HG03066 (cell line): ENCODE measurements around the gene GALK2.
A peak's percentile ranks its signal among the peaks of the same experiment; 100 is the strongest.

Source experiments
- ATAC-seq: cut with Tn5 transposase; IDR thresholded peaks from one replicate; pipeline ENCODE4 v1.9.1; 2021; ENCODE audit warnings: low read depth; ENCODE audit not compliant: unreplicated experiment

The GALK2 gene

DNA sequence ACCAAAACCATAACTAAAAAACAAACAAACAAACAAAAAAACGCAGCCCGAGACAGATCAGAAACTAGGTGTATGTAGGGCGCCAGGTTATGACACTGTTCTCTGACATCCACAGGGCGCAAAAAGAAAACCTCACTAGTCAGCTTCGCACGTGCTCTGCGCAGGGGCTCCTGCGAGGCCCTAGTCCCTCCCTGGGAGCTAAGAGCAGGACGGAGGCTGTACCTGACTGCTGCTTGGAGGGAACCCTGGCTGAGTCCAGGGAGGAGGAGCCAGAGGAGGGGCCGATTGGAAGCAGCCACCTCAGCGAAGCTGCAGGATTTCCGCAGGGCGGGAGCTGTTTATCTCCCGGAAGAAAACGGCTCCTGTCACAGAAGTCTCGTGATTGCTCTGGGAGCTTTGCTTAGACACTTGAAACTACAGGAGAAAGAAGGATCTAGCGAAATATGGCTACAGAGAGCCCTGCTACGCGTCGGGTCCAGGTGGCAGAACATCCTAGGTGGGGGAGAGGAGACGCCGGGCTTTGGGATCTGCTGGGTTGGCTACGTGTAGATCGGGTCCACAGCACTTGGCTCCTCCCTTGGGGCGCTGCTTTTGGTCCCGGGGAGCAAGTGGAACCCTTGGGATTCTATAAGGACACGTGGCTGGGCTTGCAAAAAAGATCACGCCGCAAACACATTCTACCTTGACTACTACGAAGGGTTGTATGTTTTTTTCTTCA, at the start of gene GALK2:
GALK2 (plus strand) TSS at position 368 of the 718 bp plus-strand sequence; CDS start at position 444, 76 bp downstream.
- peak; percentile 94 for ATAC-seq

DNA sequence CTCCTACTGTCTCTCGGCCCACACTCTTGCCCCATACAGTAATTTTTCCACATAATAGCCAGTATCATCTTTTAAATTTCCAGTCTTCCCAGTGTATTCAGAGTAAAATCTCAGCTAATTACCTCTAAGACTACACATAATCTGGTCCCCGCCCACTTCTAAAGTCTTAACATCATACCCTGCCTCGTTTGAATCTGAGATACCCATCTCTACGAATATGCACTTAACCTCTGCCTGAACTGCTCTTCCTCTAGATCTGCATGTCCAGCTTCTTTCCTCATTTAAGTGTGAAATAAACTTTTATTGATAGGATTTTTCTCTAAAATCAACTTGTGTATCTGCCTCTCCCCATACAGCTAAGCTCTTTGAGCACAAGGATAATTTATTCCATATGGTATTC, 49.2 kb upstream of the GALK2 start:
- no peak for ATAC-seq

DNA sequence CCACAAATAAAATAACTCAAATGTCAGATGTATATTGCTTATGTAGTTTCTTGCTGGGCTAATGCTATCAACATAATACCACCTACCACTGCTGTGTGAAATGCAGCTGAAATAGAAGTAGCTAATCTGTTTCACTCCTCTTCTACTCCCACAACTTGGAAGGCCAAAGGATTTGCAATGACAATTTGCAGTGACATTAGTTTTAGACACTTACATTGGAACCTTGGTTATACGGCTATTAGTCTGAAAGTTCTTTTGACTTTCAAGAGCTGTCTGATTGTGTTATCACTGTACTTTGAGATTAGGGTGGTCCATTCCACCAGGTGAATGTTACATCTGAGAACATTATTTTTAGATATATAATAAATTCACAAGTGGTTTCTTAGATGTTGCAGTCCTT, 48.1 kb upstream of the GALK2 start:
- no peak for ATAC-seq

DNA sequence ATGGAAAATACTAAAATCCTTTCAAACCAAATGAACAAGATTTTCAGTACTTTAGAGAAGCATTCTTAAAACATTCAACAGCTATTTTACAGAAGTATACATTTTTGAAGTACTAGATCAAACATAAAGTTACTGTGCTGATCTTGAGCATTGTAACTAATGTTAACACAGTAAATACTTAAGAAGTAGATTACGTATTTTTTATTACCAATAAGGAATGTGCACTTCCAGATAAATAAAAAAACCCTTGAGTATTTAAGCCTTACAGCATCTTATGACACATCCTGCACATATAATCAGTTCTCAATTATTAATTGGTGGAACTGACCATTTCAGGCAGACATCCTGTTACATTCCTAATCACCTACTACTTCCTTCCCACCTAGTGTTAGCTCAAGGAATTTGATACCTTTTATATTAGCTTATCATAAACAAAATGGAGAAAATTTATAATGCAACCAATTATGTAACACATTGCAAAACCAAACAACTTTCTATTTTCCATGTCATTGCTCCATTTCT, 47.4 kb upstream of the GALK2 start:
- ATAC-seq = no peak

DNA sequence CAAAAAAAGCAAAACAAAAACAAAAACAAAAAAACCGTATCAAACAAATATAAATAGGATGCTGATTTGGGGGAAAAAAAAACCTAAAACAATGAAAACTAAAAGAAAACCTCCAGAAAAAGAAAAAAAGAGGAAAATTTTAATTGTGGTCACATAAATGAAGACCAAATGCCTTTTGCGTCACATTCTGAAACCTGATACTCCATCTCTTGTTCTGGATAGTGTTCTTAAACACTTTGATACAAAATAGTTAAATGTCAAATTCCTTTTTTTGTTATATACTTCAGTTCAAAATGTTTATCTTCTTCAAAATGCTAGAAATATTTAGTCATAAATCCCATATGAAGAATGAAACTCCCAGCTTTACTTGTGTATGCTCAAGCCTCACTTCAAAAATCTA, 45.7 kb upstream of the GALK2 start:
- ATAC-seq = no peak

DNA sequence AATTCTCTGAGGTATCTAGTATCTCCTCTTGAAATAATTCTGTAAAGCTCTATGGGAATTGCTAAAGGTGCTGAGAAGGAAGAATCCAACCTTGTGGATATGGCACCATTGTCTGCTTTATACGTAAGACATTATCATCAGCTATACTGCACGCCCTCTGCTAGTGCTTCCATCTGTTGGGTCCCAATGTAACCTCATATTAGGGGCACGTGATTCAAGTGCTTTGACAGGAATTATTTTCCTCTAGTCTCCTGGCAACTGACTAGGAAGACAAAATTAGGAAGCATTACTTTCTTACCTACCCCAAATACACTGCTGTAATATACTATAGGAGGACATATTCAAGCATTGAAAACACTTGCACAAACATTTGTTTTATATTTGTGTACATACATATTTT, 38.6 kb upstream of the GALK2 start:
- ATAC-seq = no peak

DNA sequence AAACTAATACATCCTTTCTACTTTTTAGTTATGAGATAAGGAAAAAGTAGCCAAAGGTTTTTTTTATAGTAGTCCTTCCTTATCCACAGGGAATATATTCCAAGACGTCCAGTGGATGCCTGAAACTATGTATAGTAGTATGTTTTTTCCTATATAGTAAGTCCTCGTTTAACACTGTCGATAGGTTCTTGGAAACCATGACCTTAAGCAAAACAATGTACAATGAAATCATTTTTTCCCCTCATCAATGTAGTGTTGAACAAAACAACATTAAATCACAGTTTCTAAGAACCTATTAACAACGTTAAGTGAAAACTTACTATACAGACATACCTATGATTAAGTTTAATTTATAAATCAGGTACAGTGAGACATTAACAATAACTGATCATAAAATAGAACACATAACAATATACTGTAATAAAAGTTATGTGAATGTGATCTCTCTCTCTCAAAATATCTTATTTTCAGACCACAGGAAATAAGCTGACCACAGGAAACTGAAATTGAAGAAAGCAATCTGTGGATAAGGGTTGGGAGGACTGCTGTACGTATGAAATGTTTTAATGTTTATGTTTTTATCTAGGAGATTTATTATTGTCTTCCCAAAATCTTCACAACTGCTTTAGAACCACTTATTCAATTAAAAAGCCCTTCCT, 35.2 kb upstream of the GALK2 start:
- ATAC-seq = no peak

DNA sequence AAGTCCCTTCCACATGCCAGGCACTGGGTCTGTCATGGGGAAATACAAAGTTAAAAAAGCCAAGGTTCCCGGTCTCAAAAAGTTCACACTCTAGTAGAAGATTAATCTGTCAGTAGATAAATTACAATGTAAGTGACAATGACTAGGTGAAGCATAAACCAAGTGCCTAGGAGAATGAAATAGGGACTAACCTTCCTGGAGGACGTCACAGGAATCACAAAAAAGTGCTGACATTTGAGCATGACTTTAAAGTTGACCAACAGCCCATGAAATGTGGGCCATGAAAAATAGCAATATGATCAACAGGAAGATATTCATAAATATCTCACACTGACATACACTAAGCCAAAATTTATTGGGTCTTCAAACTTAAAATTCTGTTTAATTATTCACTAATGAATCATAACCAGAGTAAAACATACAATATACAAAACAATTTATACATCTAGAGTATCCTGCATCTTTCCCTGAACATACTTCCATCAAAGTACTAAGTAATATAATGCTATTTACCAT, 34.6 kb upstream of the GALK2 start:
- no peak for ATAC-seq

DNA sequence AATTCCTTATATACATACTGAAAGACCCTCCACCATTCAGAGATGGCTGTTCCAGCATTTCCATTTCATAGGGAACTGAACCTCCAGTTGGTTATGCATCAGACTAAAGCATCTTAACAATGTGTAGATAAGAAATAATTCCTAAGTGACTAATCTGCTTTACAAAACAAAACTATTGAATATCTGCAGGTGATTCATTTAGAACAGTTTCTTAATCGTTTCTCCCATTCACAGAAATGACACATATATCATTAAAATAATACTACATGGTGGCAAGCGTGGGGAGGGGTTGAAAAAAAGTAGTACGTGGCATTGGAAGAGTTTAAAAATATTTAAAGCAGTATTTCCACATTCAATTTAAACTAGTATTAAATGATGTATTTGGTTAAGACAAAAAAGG, 34.1 kb upstream of the GALK2 start:
- no peak for ATAC-seq

DNA sequence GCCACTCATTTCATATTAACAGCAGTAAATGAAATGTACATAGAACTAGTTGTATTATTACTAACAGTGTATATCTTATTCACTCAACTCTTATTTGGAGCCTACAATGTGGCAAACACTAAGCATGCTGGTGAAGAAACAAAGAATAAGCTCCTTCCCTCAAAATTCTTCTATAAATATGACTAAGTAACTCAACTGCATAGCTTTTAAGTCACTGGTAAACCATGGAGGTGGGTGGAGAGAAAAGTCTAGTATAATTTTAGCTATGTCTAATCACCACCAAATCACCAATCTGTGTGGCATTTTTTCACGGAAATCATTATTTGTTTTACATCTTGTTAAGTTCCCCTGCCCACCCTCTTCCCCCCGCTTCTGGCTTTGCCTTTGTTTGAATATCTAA, 32.2 kb upstream of the GALK2 start:
- ATAC-seq = no peak

DNA sequence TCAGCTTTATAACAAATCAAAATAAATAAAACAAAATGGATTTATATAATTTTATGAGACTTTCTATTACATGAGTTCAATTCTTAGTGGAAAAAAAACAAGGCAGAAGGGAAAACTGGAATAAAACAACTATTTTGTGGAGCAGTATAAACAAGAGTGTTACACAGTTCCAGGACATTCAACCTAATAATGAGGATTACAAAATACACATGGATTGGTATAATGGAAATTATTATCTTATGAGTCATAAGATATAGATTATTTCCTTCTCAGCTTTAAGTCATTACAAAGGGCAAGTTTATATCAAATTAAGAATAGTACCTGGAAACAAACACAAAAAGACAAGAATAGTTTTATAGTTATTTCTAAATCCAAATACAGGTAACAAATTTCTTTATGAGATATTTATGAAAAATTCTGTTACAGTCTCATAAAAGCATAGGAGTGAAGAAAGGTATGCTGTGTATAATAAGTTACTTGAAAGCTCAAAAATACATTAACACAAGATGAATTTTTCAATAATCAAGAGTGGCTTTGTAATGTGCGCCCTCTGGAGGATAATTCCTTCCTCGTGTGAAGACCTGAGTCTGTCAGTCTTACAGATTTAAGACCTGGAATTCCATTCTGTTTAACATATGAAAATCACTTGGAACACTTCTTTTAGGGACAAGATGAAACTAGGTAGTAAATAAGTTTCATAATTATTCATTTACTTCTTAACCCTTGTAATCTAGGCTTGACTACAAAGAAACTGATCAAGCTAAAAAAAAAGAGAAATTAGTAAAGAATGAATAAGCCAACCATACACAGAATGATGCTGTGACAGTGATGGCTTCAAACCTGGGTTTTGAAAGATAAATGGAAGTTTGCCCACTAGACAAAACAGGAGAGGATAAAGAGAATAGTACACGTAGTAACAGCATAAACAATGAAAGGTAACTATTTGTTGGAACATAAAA, 24.1 kb upstream of the GALK2 start:
- no peak for ATAC-seq

DNA sequence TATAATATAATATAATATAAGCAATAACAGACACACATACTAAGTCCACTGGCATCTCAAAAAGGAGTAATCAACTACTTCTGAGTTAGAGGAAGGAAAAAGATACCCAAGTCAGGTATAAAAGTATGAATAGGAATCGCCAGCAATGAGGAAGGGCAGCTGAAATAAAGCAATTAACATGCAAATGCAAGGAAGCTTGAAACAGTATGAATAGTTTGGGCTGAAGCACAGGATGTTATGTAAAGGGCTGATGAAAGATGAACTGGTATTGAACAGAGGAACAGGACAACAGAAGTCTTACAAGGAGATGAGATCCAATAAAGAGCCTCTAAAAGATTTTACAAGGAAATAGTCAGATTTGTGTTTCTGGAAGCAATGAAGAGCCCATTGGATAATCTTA, 21.7 kb upstream of the GALK2 start:
- ATAC-seq = no peak

DNA sequence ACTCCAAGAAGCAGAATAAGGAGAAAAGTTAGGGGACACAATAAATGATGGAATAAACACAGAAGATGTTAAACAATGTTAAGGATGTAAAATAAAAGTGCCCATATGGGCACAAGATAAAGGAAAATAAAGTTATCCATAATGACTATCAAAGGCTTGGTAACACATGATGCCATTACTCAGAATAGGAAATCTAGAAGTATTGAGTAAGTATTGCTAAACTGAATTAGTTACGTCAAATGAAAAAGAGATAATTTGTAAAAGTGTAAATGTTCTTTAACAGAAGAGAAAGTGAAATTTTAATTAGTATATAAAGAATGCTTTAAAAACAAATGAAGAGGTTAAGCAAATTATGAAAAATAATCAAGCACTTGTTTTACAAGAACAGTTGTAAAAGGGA, 21.3 kb upstream of the GALK2 start:
- ATAC-seq = no peak

DNA sequence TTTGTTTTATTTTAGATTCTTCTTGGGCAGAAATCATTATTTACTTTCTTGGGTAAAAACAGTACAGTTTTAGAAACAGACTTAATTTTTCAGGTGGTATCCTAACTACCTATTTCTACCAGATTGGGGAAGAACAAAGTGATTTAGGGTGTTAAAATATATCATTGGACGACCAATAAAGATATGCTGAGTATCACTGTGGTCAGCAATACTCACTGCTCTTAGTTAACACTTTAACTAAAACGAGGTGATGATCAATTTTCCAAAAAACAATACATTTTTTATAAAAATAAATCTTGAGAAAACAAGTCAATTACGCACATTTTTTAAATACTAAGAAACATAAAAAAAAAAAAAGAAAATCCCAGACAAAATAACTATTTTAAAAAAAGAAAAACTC, 18.2 kb upstream of the GALK2 start:
- ATAC-seq = no peak

DNA sequence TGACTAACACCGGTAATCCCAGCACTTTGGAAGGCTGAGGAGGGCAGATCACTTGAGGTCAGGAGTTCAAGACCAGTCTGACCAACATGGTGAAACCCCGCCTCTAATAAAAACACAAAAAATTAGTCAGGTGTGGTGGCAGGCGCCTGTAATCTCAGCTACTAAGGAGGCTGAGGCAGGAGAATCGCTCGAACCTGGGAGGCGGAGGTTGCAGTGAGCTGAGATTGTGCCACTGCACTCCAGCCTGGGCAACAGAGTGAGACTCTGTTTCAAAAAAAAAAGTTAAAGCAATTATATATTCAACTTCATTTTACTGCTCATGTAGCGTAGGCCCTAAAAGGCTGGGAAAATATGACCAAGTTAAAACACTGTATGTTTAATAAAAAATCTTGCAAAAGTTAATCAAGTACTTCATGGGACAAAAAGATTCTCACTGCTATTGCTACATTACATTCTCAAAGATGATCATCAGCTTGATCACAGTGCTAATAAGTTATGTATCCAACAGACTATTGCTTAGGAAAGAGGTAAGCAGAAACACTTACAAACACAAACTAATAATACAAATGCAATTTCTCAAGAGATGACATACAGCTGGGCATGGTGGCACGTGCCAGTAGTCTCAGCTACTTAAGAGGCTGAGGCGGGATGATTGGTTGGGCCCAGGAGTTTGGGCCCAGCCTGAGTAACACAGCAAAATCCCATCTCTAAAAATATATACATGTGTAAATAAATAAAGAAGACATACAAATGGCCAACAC, 17.3 kb upstream of the GALK2 start:
- no peak for ATAC-seq

DNA sequence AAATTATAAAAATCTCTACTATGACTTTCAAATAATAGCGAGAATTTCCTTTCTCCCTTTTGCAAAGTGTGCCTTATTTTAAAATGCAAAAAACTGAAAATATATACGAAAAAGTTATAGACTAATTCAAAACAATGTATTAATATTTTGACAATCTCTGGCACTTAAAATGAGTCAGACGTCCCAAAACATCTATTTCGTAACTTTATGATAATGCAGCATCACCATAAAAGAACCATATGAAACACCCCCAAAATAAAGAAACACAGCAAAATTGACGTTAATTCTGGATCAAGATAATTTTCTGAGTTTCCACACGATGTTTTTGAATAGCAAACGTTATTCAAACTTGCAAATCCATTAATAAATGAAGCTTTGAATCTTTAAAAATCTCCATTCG, 15.7 kb upstream of the GALK2 start:
- no peak for ATAC-seq

DNA sequence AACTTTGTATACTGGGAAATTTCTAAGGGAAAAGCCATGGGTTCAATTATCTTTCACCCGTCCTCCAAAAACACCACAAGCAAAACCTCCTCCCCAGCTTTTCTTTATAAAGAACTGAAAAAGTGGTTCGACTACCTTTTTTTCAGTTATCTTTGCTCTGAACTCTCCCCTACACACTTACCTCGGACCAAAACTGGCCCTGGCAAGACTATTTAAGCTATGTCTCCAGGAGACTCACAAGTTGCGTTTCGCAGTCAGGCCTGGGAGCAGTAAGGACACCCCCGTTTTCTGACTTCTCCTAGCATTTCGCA, 15.3 kb upstream of the GALK2 start:
- peak; percentile 2 for ATAC-seq

DNA sequence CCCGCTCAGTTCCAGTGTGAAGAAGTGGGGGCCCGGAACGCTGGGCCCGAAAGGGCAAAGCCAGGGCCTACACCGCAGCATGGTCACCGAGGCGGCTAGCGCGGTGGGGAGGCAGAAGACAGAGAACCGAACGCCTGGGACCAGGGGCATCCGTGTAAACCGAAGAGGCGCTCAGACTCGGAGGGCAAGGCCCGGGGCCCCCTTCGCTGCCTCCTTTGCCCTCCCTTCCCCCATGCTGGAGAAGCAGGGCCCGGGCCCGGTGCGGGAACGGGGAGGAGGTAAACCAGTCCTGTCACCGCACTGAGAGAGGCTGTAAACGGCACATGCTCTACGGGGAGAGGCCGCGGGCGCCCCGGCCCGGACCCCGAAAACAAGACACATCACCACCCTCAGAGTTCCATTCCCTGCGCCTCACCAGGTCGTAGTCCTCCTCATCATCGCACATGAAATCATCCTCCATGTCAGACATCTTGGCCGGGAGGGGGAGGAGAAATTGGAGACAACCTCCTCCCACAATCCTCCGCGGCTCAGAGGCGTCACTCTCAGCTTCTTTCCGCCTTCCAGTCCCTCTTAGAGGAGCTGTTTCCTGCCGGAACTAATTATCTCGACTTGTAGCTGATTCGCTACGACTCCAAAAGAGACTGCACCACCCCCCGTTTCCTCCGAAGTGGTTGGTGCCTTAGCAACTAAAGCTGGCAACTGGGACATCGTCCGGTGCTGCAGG, 14.8 kb upstream of the GALK2 start, which contains the start of gene COPS2:
COPS2 (minus strand) TSS at position 490 of the 724 bp plus-strand sequence; CDS start at position 469, 21 bp downstream.
- peak; percentile 87 for ATAC-seq

DNA sequence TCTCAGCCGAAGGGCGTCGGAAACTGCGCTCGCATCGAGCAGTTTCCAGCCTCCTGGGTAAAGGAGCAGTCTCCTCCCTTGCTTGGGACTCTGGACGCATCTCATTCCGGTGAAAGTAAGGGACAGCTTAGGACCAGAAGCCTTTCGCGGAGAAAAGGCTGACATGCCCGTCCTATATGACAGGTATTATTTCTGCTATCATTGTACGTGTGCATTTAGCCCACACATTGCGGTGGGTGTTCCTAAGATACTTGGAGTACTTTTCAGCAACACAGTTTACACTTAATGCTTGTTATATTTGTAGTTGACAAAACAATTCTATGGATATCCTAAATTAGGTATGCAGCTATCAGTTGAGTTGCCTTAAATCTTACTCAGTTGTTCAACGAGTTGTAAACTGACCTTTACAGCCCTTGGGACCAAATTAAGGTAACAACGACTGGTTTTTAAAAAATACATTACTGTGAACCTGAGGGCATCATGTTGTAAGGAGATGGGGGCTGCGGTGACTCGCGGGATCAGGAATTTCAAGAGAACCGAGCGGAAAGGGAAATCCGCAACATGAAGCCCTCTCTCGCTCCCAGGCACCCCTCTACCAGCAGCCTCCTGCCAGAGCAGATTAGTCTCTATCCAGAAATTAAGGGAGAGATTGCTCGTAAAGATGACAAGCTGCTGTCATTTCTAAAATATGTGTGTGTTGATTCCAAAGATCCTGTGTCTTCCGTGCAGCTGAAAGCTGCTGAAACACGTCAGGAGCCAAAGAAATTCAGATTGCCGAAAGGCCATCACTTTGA, 14.0 kb upstream of the GALK2 start:
- ATAC-seq = no peak
